ENCODE data around the gene SLC25A51. TPM values are rescaled to one million over a fixed set of nuclear protein-coding genes. Genes with fewer than 3 reads are reported as not detected.

The SLC25A51 gene
- total RNA-seq, 1 donor from 2014 or later, result 63.7 TPM

DNA sequence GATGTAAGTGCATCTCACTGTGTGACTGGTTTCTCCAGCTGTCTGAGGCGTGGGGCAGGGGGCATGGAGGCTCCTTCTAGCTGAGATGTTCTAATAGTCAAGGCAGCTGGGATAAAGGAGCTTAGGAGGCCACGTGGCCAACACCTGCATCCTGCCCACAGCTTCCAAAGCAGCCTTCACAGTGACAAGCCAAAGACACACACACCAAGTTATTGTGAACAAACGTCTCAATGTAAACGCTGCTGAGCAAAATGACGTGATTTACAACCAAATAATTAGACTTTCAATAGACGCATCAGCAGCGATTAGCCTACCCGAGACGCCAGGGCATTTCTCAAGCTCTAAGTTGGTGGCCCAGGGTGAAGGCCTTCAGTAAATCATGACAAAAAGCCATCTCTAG is 23.2 kb upstream of the SLC25A51 start:
- DNase-seq (ENCODE audit: low read depth) (no peak), FAIRE-seq (no peak)
- H3K4me3 ChIP-seq (ENCODE audit: low read depth, low read length), result no peak overlapping the region
- no peaks in the 10 kb centered on the region for H3K27me3 ChIP-seq (ENCODE audit: control insufficient read depth, insufficient read depth, low read length)
- TF ChIP-seq, protein P1, sequence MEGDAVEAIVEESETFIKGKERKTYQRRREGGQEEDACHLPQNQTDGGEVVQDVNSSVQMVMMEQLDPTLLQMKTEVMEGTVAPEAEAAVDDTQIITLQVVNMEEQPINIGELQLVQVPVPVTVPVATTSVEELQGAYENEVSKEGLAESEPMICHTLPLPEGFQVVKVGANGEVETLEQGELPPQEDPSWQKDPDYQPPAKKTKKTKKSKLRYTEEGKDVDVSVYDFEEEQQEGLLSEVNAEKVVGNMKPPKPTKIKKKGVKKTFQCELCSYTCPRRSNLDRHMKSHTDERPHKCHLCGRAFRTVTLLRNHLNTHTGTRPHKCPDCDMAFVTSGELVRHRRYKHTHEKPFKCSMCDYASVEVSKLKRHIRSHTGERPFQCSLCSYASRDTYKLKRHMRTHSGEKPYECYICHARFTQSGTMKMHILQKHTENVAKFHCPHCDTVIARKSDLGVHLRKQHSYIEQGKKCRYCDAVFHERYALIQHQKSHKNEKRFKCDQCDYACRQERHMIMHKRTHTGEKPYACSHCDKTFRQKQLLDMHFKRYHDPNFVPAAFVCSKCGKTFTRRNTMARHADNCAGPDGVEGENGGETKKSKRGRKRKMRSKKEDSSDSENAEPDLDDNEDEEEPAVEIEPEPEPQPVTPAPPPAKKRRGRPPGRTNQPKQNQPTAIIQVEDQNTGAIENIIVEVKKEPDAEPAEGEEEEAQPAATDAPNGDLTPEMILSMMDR (IDR thresholded peaks at IDR 0.05; ENCODE audit: insufficient read depth, low read length, severe bottlenecking), result no peak
- H3K36me3 ChIP-seq (ENCODE audit: control insufficient read depth, insufficient read depth, low read length), result peaks cover 3% of the 10 kb centered on the region

DNA sequence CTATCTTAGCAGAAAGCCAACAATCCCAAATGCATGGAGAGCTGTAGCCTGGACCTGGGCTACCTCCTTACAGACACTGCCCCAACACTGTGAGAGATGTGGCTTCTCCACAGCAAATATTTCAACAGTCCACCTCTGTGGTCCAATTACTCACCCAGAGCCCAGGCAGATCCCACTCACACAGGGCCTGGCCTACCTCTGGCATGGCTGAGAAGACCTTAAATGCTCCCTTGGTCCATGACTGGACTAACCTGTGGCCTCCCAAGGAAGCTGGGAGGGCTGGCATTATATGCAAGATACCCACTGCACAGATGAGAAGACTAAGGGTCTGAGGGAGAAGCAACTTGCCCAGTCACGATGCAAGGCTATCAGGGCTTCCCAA is 22.8 kb upstream of the SLC25A51 start:
- TF ChIP-seq, protein P1 (IDR thresholded peaks at IDR 0.05; ENCODE audit: insufficient read depth, low read length, severe bottlenecking), result no peak
- no peaks in the 10 kb centered on the region for H3K27me3 ChIP-seq (ENCODE audit: control insufficient read depth, insufficient read depth, low read length)
- DNase-seq (ENCODE audit: low read depth) (no peak), FAIRE-seq (no peak)
- H3K4me3 ChIP-seq (ENCODE audit: low read depth, low read length), result no peak overlapping the region
- peaks cover 3% of the 10 kb centered on the region for H3K36me3 ChIP-seq (ENCODE audit: control insufficient read depth, insufficient read depth, low read length)

DNA sequence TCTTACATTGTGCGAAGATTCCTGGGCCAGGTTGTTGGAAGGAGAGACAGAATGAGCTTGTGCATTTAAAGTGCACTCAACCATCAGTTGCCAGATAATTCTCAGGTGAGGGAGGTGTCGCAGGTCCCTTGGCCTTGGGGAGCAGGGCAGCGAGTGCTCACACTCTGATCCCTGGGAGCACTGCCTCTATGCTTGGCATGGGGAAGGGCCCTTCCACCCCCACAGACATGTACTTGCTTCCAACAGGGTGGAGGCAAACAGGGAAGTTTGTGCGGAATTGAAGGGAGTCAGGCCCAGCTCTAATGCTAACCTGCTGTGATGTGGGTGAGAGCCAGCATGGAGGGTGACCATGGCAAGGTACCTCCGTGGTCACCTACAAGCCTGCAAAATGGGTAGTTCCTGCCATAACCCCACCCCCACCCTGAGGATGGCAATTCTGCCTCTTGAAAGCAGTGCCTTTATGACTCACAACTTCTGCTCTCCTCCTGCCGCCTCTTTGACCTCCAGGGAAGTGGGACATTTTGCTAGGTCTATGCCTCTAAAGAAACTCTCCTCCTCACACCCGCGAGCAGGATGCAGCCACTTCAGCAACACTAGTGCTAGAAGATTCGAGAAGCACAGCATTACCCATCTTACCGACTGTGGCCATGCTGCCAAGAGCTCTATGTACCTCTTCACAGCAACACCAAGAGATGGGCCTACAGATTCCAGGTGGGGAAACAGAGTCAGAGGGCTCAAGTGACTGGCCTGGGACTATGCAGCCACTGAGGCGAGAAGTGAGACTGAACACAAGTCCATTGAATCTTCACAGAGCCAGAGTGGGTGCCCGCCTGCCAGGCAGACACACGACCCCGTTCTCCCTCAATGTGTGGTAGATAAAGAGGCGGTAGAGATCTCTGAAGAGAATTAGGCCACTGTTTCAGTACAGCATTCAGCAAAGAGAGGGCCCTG is 22.1 kb upstream of the SLC25A51 start:
- FAIRE-seq, result peak; percentile 60
- no peaks in the 10 kb centered on the region for H3K27me3 ChIP-seq (ENCODE audit: control insufficient read depth, insufficient read depth, low read length)
- TF ChIP-seq, protein P1 (IDR thresholded peaks at IDR 0.05; ENCODE audit: insufficient read depth, low read length, severe bottlenecking), result no peak
- peaks cover 3% of the 10 kb centered on the region for H3K36me3 ChIP-seq (ENCODE audit: control insufficient read depth, insufficient read depth, low read length)
- no peak overlapping the region for H3K4me3 ChIP-seq (ENCODE audit: low read depth, low read length)
- peak; percentile 34 for DNase-seq (ENCODE audit: low read depth)

DNA sequence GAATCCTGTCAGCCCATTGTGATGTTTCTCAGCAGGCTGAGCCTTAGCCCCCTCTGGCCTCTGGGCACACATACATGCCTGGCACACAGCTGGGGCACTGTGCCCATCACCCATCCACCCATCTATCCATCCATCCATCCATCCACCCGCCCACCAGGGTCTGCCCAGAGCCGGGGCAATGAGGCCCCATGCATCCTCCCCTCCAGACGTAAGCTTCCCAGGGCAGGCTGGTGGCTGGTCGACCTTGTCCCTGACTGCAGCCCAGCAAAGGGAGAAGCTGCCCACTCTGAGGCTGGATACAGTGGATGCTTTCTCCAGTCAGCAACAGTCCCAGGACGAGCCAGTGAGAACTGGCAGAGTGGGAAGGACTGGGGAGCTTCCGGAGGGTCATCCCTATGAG is 21.1 kb upstream of the SLC25A51 start:
- Histone ChIP-seq H3K27me3 (ENCODE audit: control insufficient read depth, insufficient read depth, low read length) (no peaks in the 10 kb centered on the region), H3K4me3 (ENCODE audit: low read depth, low read length) (no peak overlapping the region), H3K36me3 (ENCODE audit: control insufficient read depth, insufficient read depth, low read length) (peaks cover 3% of the 10 kb centered on the region)
- FAIRE-seq (no peak), DNase-seq (ENCODE audit: low read depth) (no peak)
- TF ChIP-seq, protein P1 (IDR thresholded peaks at IDR 0.05; ENCODE audit: insufficient read depth, low read length, severe bottlenecking), result no peak

DNA sequence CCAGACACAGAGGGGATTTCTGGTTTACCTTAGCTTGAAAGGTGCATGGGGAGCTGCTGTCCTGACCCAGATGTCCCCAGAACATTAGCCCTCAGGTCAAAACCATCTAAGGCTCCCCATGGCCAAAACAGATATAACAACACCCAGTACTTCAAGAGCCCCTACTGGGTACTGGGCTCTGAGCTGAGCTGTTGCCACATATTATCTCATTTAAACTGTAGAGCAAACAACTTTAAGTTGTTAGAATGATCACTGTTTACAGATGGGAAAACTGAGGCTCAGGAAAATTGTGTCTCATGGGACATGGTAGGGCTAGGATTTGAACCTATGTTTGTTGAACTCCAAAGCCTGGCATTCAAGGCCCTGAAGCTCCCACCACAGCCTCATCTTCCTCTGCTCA is 20.6 kb upstream of the SLC25A51 start:
- peaks cover 5% of the 10 kb centered on the region for H3K36me3 ChIP-seq (ENCODE audit: control insufficient read depth, insufficient read depth, low read length)
- TF ChIP-seq, protein P1 (IDR thresholded peaks at IDR 0.05; ENCODE audit: insufficient read depth, low read length, severe bottlenecking), result no peak
- no peaks in the 10 kb centered on the region for H3K27me3 ChIP-seq (ENCODE audit: control insufficient read depth, insufficient read depth, low read length)
- H3K4me3 ChIP-seq (ENCODE audit: low read depth, low read length), result no peak overlapping the region
- FAIRE-seq (no peak), DNase-seq (ENCODE audit: low read depth) (no peak)

All from bronchial epithelial cell (primary cell).